OCI-LY1 (cell line): ENCODE measurements around the gene SMYD4.

Experiments
- EZH2 ChIP-seq: fragments of 200-600 bp; sonication (generic), shearing (Covaris generic); IDR thresholded peaks from 2 replicates; pipeline ENCODE4 v1.8.0; 2017; ENCODE audit warnings: borderline replicate concordance, mixed run types, mild to moderate bottlenecking, antibody characterized with exemption, low read length, moderate library complexity, mixed read lengths
- TF ChIP-seq, protein P1 (sequence below): fragments of 200-600 bp; sonication (generic), shearing (Covaris generic); IDR thresholded peaks from 2 replicates; pipeline ENCODE4 v1.5.1; 2017; ENCODE audit warnings: mild to moderate bottlenecking, antibody characterized with exemption, low read length, moderate library complexity, mixed read lengths

DNA sequence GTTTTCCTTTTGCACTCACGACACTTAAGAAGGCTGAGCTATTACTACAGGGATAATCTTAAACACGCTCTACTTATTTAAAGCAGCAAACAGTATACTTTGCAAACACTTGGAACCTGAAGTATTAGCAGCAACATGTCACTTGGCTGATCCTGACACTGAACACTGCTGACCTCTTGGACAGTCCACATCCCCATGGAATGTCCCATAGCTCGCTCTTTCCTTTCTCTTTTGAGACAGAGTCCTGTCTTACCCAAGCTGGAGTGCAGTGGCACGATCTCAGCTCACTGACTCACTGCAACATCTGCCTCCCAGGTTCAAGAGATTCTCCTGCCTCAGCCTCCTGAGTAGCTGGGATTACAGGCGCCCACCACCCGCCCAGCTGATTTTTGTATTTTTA is 26.4 kb downstream of the SMYD4 start:
- TF ChIP-seq, protein P1, sequence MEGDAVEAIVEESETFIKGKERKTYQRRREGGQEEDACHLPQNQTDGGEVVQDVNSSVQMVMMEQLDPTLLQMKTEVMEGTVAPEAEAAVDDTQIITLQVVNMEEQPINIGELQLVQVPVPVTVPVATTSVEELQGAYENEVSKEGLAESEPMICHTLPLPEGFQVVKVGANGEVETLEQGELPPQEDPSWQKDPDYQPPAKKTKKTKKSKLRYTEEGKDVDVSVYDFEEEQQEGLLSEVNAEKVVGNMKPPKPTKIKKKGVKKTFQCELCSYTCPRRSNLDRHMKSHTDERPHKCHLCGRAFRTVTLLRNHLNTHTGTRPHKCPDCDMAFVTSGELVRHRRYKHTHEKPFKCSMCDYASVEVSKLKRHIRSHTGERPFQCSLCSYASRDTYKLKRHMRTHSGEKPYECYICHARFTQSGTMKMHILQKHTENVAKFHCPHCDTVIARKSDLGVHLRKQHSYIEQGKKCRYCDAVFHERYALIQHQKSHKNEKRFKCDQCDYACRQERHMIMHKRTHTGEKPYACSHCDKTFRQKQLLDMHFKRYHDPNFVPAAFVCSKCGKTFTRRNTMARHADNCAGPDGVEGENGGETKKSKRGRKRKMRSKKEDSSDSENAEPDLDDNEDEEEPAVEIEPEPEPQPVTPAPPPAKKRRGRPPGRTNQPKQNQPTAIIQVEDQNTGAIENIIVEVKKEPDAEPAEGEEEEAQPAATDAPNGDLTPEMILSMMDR: no peak
- TF ChIP-seq EZH2: no peak
